NB4 (cell line): Measurements from ENCODE around the gene KRTAP1-1.

Experiments used
- POLR2A ChIP-seq: IDR thresholded peaks from 2 replicates; pipeline ENCODE4 v1.6.1; 2011; ENCODE audit warnings: mild to moderate bottlenecking; ENCODE audit not compliant: insufficient read length; ENCODE audit errors: extremely low read depth
- TF ChIP-seq, protein P1 (sequence below): IDR thresholded peaks from one replicate; pipeline ENCODE4 v1.5.1; 2012; ENCODE audit warnings: low read depth, low read length

DNA sequence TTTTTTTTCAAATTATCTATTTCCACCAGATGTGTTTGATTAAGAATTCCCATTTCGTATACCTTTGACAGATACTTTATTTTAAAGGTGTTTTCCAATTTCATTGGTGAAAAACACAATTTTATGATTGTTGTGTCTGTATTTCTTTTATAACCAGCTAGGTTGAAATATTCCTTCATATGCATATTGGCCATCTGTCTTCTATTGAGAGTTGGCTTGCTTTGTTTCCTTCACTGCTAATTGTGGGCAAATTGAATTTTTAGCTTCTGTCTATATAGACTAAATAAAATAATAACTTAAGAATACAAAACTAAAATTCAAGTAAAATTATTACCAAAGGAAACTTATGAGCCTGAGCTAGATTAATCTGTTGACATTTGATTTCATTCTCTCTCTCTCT lies 46.1 kb downstream of the KRTAP1-1 start:
- TF ChIP-seq POLR2A = no peak
- TF ChIP-seq, protein P1, sequence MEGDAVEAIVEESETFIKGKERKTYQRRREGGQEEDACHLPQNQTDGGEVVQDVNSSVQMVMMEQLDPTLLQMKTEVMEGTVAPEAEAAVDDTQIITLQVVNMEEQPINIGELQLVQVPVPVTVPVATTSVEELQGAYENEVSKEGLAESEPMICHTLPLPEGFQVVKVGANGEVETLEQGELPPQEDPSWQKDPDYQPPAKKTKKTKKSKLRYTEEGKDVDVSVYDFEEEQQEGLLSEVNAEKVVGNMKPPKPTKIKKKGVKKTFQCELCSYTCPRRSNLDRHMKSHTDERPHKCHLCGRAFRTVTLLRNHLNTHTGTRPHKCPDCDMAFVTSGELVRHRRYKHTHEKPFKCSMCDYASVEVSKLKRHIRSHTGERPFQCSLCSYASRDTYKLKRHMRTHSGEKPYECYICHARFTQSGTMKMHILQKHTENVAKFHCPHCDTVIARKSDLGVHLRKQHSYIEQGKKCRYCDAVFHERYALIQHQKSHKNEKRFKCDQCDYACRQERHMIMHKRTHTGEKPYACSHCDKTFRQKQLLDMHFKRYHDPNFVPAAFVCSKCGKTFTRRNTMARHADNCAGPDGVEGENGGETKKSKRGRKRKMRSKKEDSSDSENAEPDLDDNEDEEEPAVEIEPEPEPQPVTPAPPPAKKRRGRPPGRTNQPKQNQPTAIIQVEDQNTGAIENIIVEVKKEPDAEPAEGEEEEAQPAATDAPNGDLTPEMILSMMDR = no peak
